Measurements from ENCODE around the gene CFAP99.

GRCh38 chr4:2449051-2449450 is 30.3 kb downstream of the CFAP99 start:
- TF ChIP-seq ARNT (IDR thresholded peaks at IDR 0.05) (no peak), MAFF (IDR thresholded peaks at IDR 0.05; ENCODE audit: low read length) (no peak), ZNF121 (CRISPR knock-in tag; conservative IDR thresholded peaks at IDR 0.05) (no peak), SFPQ (IDR thresholded peaks at IDR 0.05; ENCODE audit: low read depth, low read length) (no peak), CTCF (IDR thresholded peaks at IDR 0.05 in 2 of 3, conservative IDR thresholded peaks at IDR 0.05 in 1 of 3; ENCODE audit: insufficient read depth in 2 of 3, low read depth in 1 of 3, low read length in 3 of 3) (no peak), ZNF639 (CRISPR knock-in tag; conservative IDR thresholded peaks at IDR 0.05 in 1 of 2, IDR thresholded peaks at IDR 0.05 in 1 of 2) (no peak), EP300 (IDR thresholded peaks at IDR 0.05; ENCODE audit: low read length) (no peak)

All from K562 (cell line).